K562 (cell line): ENCODE results near the gene CEP131. TPM values are rescaled to one million over a fixed set of nuclear protein-coding genes. Genes with fewer than 3 reads are reported as not detected.
A peak's percentile ranks its signal among the peaks of the same experiment; 100 is the strongest.

Source experiments
- AFF1 ChIP-seq, 2 experiments: fragments of 450-650 bp; IDR thresholded peaks; 2 replicates each; pipeline ENCODE4 v1.6.1; 2018; ENCODE audit warnings: mild to moderate bottlenecking in 2 of 2, low read depth in 1 of 2; ENCODE audit not compliant: partially characterized antibody in 2 of 2
- CHD2 ChIP-seq: IDR thresholded peaks from 2 replicates; pipeline ENCODE4 v1.6.1; 2011; ENCODE audit warnings: low read depth, low read length
- DACH1 ChIP-seq: fragments of 450-650 bp; IDR thresholded peaks from 2 replicates; pipeline ENCODE4 v1.6.1; 2018; ENCODE audit not compliant: partially characterized antibody
- HMGXB4 ChIP-seq: sonication (generic); formaldehyde crosslinking; IDR thresholded peaks from 2 replicates; pipeline ENCODE4 v1.8.1; 2023; ENCODE audit warnings: mild to moderate bottlenecking, missing genetic modification reagents
- JUNB ChIP-seq: fragments of 450-650 bp; formaldehyde crosslinking; conservative IDR thresholded peaks from 2 replicates; pipeline ENCODE4 v1.4.0; 2020; ENCODE audit warnings: mild to moderate bottlenecking
- KDM5B ChIP-seq: fragments of 200-600 bp; sonication (generic); IDR thresholded peaks from 2 replicates; pipeline ENCODE4 v1.6.1; 2012; ENCODE audit warnings: low read depth, mild to moderate bottlenecking, moderate library complexity, low read length, control low read depth, inconsistent platforms; ENCODE audit not compliant: insufficient replicate concordance
- MLX ChIP-seq, 2 experiments: fragments of 450-650 bp in 1 of 2; sonication (generic) in 1 of 2; formaldehyde crosslinking; conservative IDR thresholded peaks; 2 replicates each; pipeline versions ENCODE4 v1.4.0 to v1.8.1; 2020 to 2022; ENCODE audit warnings: mild to moderate bottlenecking in 1 of 2, missing genetic modification reagents in 1 of 2
- NBN ChIP-seq: fragments of 450-650 bp; IDR thresholded peaks from 2 replicates; pipeline ENCODE4 v1.6.1; 2016; ENCODE audit warnings: low read depth, mild to moderate bottlenecking
- NCOA4 ChIP-seq: fragments of 450-650 bp; IDR thresholded peaks from 2 replicates; pipeline ENCODE4 v1.6.1; 2018; ENCODE audit warnings: mild to moderate bottlenecking; ENCODE audit not compliant: partially characterized antibody
- NR3C1 ChIP-seq: sonication (generic); formaldehyde crosslinking; IDR thresholded peaks from 2 replicates; pipeline ENCODE4 v1.8.1; 2022; ENCODE audit warnings: missing genetic modification reagents
- PKNOX1 ChIP-seq: fragments of 450-650 bp; IDR thresholded peaks from 2 replicates; pipeline ENCODE4 v1.6.1; 2016
- PML ChIP-seq: IDR thresholded peaks from 2 replicates; pipeline ENCODE4 v1.6.1; 2012; ENCODE audit warnings: low read length, inconsistent platforms
- RAD51 ChIP-seq: fragments of 450-650 bp; IDR thresholded peaks from 2 replicates; pipeline ENCODE4 v1.7.1; 2016; ENCODE audit warnings: low read depth, mild to moderate bottlenecking, borderline replicate concordance
- SMARCB1 ChIP-seq: IDR thresholded peaks from 2 replicates; pipeline ENCODE4 v1.6.1; 2011; ENCODE audit warnings: improper control_type of control experiment, low read depth; ENCODE audit not compliant: insufficient read length
- ZBTB5 ChIP-seq: fragments of 450-650 bp; IDR thresholded peaks from 2 replicates; pipeline ENCODE4 v1.6.1; 2017; ENCODE audit warnings: antibody characterized with exemption
- ZNF263 ChIP-seq: sonication (generic); formaldehyde crosslinking; IDR thresholded peaks from 2 replicates; pipeline ENCODE4 v1.8.0; 2022; ENCODE audit warnings: mild to moderate bottlenecking, missing genetic modification reagents, borderline replicate concordance
- ZNF41 ChIP-seq: fragments of 250-450 bp; sonication (Bioruptor Pico); conservative IDR thresholded peaks from 2 replicates; pipeline ENCODE4 v1.4.0; 2020; ENCODE audit warnings: mild to moderate bottlenecking
- ZNF444 ChIP-seq: fragments of 250-450 bp; sonication (Bioruptor Pico); IDR thresholded peaks from 2 replicates; pipeline ENCODE4 v1.4.0; 2020; ENCODE audit warnings: mild to moderate bottlenecking, moderate library complexity
- polyA plus RNA-seq, 8 experiments: library from polyadenylated mRNA; depleted of rRNA in 4 of 8; stranded (reverse) in 5 of 8; unstranded in 3 of 8; fragments of >200 nt; fragmentation: Nextera tagmentation in 2 of 8; fragmentation: Illumina TruSeq in 1 of 8; extraction: Ambion mirVana in 2 of 8; extraction: Trizol in 1 of 8; gene quantifications; 2 replicates each; pipeline versions ENCODE4 v1.2.1 to v1.2.3, GENCODE V29; 2011 to 2014; ENCODE audit warnings: inconsistent platforms in 1 of 8, missing spikeins in 1 of 8
- total RNA-seq, 7 experiments: library from RNA; depleted of rRNA in 6 of 7; stranded (reverse); fragments of >200 nt in 6 of 7; fragmentation: Illumina TruSeq in 2 of 7; extraction: Trizol in 2 of 7; gene quantifications; 2 replicates each; pipeline versions ENCODE4 v1.2.1 to v1.2.3, GENCODE V29; 2011 to 2021; ENCODE audit warnings: low replicate concordance in 1 of 7

CEP131 gene
- total and polyA plus RNA-seq, 9 of the 15 experiments (the other 6 are each of a cell fraction or from before 2014, with no cell fraction given), result 0.24 to 21.2 (median 2.3) TPM

GRCh38 chr17:81238815-81239713 is 16.3 kb upstream of the CEP131 start, which contains the start of the genes NDUFAF8 and TEPSIN (continued):
- TF ChIP-seq AFF1 (IDR thresholded peaks at IDR 0.05; ENCODE audit: low read depth in 1 of 2, partially characterized antibody in 2 of 2) (no peak), ZNF263 (peak; percentile 82), ZNF41 (CRISPR knock-in tag) (no peak), PKNOX1 (peak; percentile 100), ZBTB5 (no peak), DACH1 (no peak), NCOA4 (no peak), KDM5B (peak; percentile 61), SMARCB1 (no peak), JUNB (no peak), ZNF444 (CRISPR knock-in tag) (no peak), NBN (no peak), MLX (CRISPR knock-in tag; conservative IDR thresholded peaks at IDR 0.05) (peak in 1 of 2 experiments; percentile 69; a peak in 1 of 4 replicates), CHD2 (peak; percentile 93), PML (peak; percentile 55), RAD51 (no peak), HMGXB4 (CRISPR knock-in tag) (no peak), NR3C1 (peak; percentile 92)
